SK-N-SH (cell line): Measurements from ENCODE around the gene RFPL3.

Source experiments
- CTCF ChIP-seq: fragments of 200-600 bp; sonication (generic); IDR thresholded peaks from 2 replicates; pipeline ENCODE4 v1.6.1; 2017; ENCODE audit warnings: antibody characterized with exemption, mild to moderate bottlenecking, moderate library complexity
- EP300 ChIP-seq, 2 experiments: IDR thresholded peaks; 2 replicates each; pipeline versions ENCODE4 v1.4.0 to v1.6.1; 2012; ENCODE audit warnings: borderline replicate concordance in 1 of 2, low read depth in 1 of 2, low read length in 1 of 2
- JUND ChIP-seq: IDR thresholded peaks from 2 replicates; pipeline ENCODE4 v1.4.0; 2012
- MAX ChIP-seq: IDR thresholded peaks from 2 replicates; pipeline ENCODE4 v1.4.0; 2012; ENCODE audit warnings: low read depth
- MXI1 ChIP-seq: IDR thresholded peaks from 2 replicates; pipeline ENCODE4 v1.6.1; 2012; ENCODE audit warnings: mild to moderate bottlenecking, low read depth, low read length, improper control_type of control experiment
- NFIC ChIP-seq: IDR thresholded peaks from 2 replicates; pipeline ENCODE4 v1.4.0; 2012; ENCODE audit warnings: borderline replicate concordance
- POLR2AphosphoS5 ChIP-seq: IDR thresholded peaks from 2 replicates; pipeline ENCODE4 v1.6.1; 2012; ENCODE audit warnings: low read depth, low read length
- TAF1 ChIP-seq: IDR thresholded peaks from 2 replicates; pipeline ENCODE4 v1.6.1; 2012; ENCODE audit warnings: low read depth, mild to moderate bottlenecking, low read length, moderate library complexity, borderline replicate concordance
- TEAD4 ChIP-seq: IDR thresholded peaks from 2 replicates; pipeline ENCODE4 v1.4.0; 2012; ENCODE audit warnings: mild to moderate bottlenecking, borderline replicate concordance; ENCODE audit not compliant: insufficient read depth

GRCh38 chr22:32378707-32379272, 21.1 kb downstream of the RFPL3 start:
- TF ChIP-seq CTCF (peak; percentile 64), EP300 (IDR thresholded peaks at IDR 0.05; ENCODE audit: borderline replicate concordance in 1 of 2, low read depth in 1 of 2, low read length in 1 of 2) (no peak), MAX (no peak), NFIC (no peak), TEAD4 (no peak), POLR2AphosphoS5 (no peak), MXI1 (no peak), JUND (no peak), TAF1 (no peak)
